IMR-90 (cell line): ENCODE data around the gene MOV10. TPM values are rescaled to one million over a fixed set of nuclear protein-coding genes. Genes with fewer than 3 reads are reported as not detected.

Source experiments
- ATAC-seq: fragments of 200-7000 bp; cut with Tn5 transposase; 2 replicates; pipeline ENCODE4 v1.9.1; 2020; ENCODE audit warnings: low read depth, mild to moderate bottlenecking, moderate library complexity
- BruUV-seq: library from RNA; stranded (reverse); fragments of 400-500 nt; replicated peaks from 2 replicates; lab custom pipeline; 2021; lab: Mats Ljungman, UMichigan
- CTCF ChIA-PET: fragments of 300-600 bp; formaldehyde crosslinking; extraction: SDS; loops from one replicate; lab custom pipeline; 2021; ENCODE audit warnings: antibody characterized with exemption; lab: Yijun Ruan, JAX
- POLR2A ChIA-PET: fragments of 300-600 bp; sonication (Branson Sonifier 250); formaldehyde crosslinking; loops from one replicate; lab custom pipeline; 2022; ENCODE audit warnings: antibody characterized with exemption; ENCODE audit not compliant: unreplicated experiment; lab: Charles Lee
- DNase-seq: peaks from one replicate; pipeline ENCODE4 v3.0.0; 2013
- H2AFZ ChIP-seq: replicated peaks from 2 replicates; pipeline ENCODE3; 2013; ENCODE audit warnings: low read length, mild to moderate bottlenecking; ENCODE audit not compliant: poor library complexity
- H2AK5ac ChIP-seq: 2 replicates; pipeline ENCODE4 v1.6.1; 2013; ENCODE audit warnings: low read depth, low read length, inconsistent platforms
- H2AK9ac ChIP-seq: replicated peaks from 2 replicates; pipeline ENCODE3; 2013; ENCODE audit warnings: mild to moderate bottlenecking, low read depth, low read length, moderate library complexity; ENCODE audit not compliant: poor library complexity
- H2BK120ac ChIP-seq: 2 replicates; pipeline ENCODE4 v1.6.1; 2013; ENCODE audit warnings: low read depth, low read length, inconsistent platforms
- H2BK15ac ChIP-seq: 3 replicates; pipeline ENCODE4 v1.6.1; 2013; ENCODE audit warnings: low read depth, low read length, inconsistent platforms
- H2BK20ac ChIP-seq: 2 replicates; pipeline ENCODE4 v1.6.1; 2013; ENCODE audit warnings: low read depth, mild to moderate bottlenecking, inconsistent platforms, low read length, moderate library complexity
- H2BK5ac ChIP-seq: 2 replicates; pipeline ENCODE4 v1.6.1; 2013; ENCODE audit warnings: mild to moderate bottlenecking, low read depth, low read length, inconsistent platforms; ENCODE audit not compliant: poor library complexity, severe bottlenecking
- H3K14ac ChIP-seq: replicated peaks from 2 replicates; pipeline ENCODE4 v1.6.1; 2013; ENCODE audit warnings: low read depth, low read length, inconsistent platforms
- H3K18ac ChIP-seq: 2 replicates; pipeline ENCODE4 v1.6.1; 2013; ENCODE audit warnings: low read depth, low read length, control low read depth
- H3K23ac ChIP-seq: 2 replicates; pipeline ENCODE4 v1.6.1; 2013; ENCODE audit warnings: low read depth, low read length, inconsistent platforms
- H3K27ac ChIP-seq: 2 replicates; pipeline ENCODE4 v1.5.1; 2013; ENCODE audit warnings: mild to moderate bottlenecking, control low read depth, low read length; ENCODE audit not compliant: insufficient read depth
- H3K27me3 ChIP-seq: 2 replicates; pipeline ENCODE4 v1.6.1; 2013; ENCODE audit warnings: low read length; ENCODE audit not compliant: control insufficient read depth, insufficient read depth
- H3K36me3 ChIP-seq: 2 replicates; pipeline ENCODE4 v1.6.1; 2013; ENCODE audit warnings: low read length, mixed read lengths; ENCODE audit not compliant: control insufficient read depth, insufficient read depth
- H3K4ac ChIP-seq: 2 replicates; pipeline ENCODE4 v1.6.1; 2013; ENCODE audit warnings: low read depth, low read length, inconsistent platforms
- H3K4me1 ChIP-seq: 2 replicates; pipeline ENCODE4 v1.6.1; 2013; ENCODE audit warnings: low read length, mixed read lengths; ENCODE audit not compliant: control insufficient read depth, insufficient read depth
- H3K4me2 ChIP-seq: 2 replicates; pipeline ENCODE4 v1.6.1; 2013; ENCODE audit warnings: low read depth, mild to moderate bottlenecking, control low read depth, low read length, moderate library complexity
- H3K4me3 ChIP-seq: 2 replicates; pipeline ENCODE4 v1.5.1; 2013; ENCODE audit warnings: low read depth, mild to moderate bottlenecking, control low read depth, low read length, moderate library complexity; ENCODE audit not compliant: insufficient read depth
- H3K56ac ChIP-seq: 2 replicates; pipeline ENCODE4 v1.6.1; 2013; ENCODE audit warnings: low read length, inconsistent platforms; ENCODE audit not compliant: insufficient read depth; ENCODE audit errors: extremely low read depth
- H3K79me1 ChIP-seq, 2 experiments: 2 replicates each; pipeline ENCODE4 v1.6.1; 2013; ENCODE audit warnings: low read length in 2 of 2, inconsistent platforms in 1 of 2, low read depth in 1 of 2
- H3K9ac ChIP-seq: 2 replicates; pipeline ENCODE4 v1.6.1; 2013; ENCODE audit warnings: low read depth, low read length, control low read depth
- H3K9me1 ChIP-seq: 2 replicates; pipeline ENCODE4 v1.6.1; 2013; ENCODE audit warnings: low read length, inconsistent platforms; ENCODE audit not compliant: insufficient read depth
- H3K9me3 ChIP-seq: 2 replicates; pipeline ENCODE4 v1.6.1; 2013; ENCODE audit warnings: low read length; ENCODE audit not compliant: control insufficient read depth, insufficient read depth
- H4K20me1 ChIP-seq: 2 replicates; pipeline ENCODE4 v1.6.1; 2013; ENCODE audit warnings: low read length, inconsistent platforms; ENCODE audit not compliant: insufficient read depth
- H4K5ac ChIP-seq: 2 replicates; pipeline ENCODE4 v1.6.1; 2013; ENCODE audit warnings: mild to moderate bottlenecking, low read depth, low read length, control low read depth
- H4K8ac ChIP-seq, 2 experiments: 2 replicates each; pipeline ENCODE4 v1.6.1; 2013; ENCODE audit warnings: low read depth in 2 of 2, low read length in 2 of 2, control low read depth in 1 of 2, inconsistent platforms in 1 of 2
- H4K91ac ChIP-seq: 2 replicates; pipeline ENCODE4 v1.6.1; 2013; ENCODE audit warnings: low read depth, low read length, inconsistent platforms; ENCODE audit not compliant: insufficient read depth
- BHLHE40 ChIP-seq: fragments of 150-350 bp; IDR thresholded peaks from 2 replicates; pipeline ENCODE4 v1.6.1; 2016; ENCODE audit warnings: mild to moderate bottlenecking, low read depth, low read length
- CEBPB ChIP-seq: IDR thresholded peaks from 2 replicates; pipeline ENCODE4 v1.6.1; 2012; ENCODE audit warnings: low read depth, low read length, improper control_type of control experiment
- CHD1 ChIP-seq: IDR thresholded peaks from 2 replicates; pipeline ENCODE4 v1.6.1; 2012; ENCODE audit warnings: low read depth, low read length, improper control_type of control experiment
- CTCF ChIP-seq: conservative IDR thresholded peaks from 2 replicates; pipeline ENCODE4 v1.5.1; 2012; ENCODE audit warnings: mild to moderate bottlenecking, low read depth, low read length, improper control_type of control experiment
- ELK1 ChIP-seq: fragments of 150-350 bp; IDR thresholded peaks from 2 replicates; pipeline ENCODE4 v1.6.1; 2016; ENCODE audit warnings: low read depth, mild to moderate bottlenecking, low read length, moderate library complexity, borderline replicate concordance
- RAD21 ChIP-seq: IDR thresholded peaks from 2 replicates; pipeline ENCODE4 v1.6.1; 2012; ENCODE audit warnings: low read length, improper control_type of control experiment
- RFX5 ChIP-seq: IDR thresholded peaks from 2 replicates; pipeline ENCODE4 v1.8.0; 2012; ENCODE audit warnings: low read depth, mild to moderate bottlenecking, low read length, moderate library complexity
- WGBS, 2 experiments: methylation state at CpG; one replicate each; pipeline versions ENCODE4 v1.1.5 to v1.1.7; 2013; ENCODE audit warnings: missing lambda C conversion rate in 2 of 2; ENCODE audit not compliant: insufficient read length in 1 of 2; ENCODE audit errors: extremely low coverage in 2 of 2; 5-methylcytosine and 5-hydroxymethylcytosine counted together
- dilution Hi-C: fragments of 300-500 bp; cut with HindIII; formaldehyde crosslinking; loops from one replicate; pipeline ENCODE4 v1.14.3; 2018; ENCODE audit warnings: low sequenced_read_pairs; ENCODE audit not compliant: unreplicated experiment
- in situ Hi-C: fragments of 300-500 bp; cut with MboI; formaldehyde crosslinking; loops from 3 replicates; pipeline ENCODE4 v1.14.3; 2019; ENCODE audit warnings: low sequenced_read_pairs, inconsistent platforms, mixed read lengths
- intact Hi-C: fragments of 100-400 bp; cut with micrococcal nuclease; formaldehyde crosslinking; loops from 2 replicates; pipeline ENCODE4 v1.10.0; 2022
- polyA plus RNA-seq, 3 experiments: library from polyadenylated mRNA; depleted of rRNA; stranded (reverse); fragments of >200 nt; gene quantifications; 2 replicates each; pipeline ENCODE4 v1.2.3, GENCODE V29; 2012; ENCODE audit warnings: low replicate concordance in 1 of 3
- total RNA-seq: library from RNA; depleted of rRNA; stranded (reverse); fragments of >200 nt; gene quantifications from 2 replicates; pipeline ENCODE4 v1.2.3, GENCODE V29; 2012

MOV10 gene
- total and polyA plus RNA-seq, 2 of the 4 experiments (the other 2 are of a cell fraction), result 36.7 to 103 TPM

- DNase-seq, result no peak
- Histone ChIP-seq H2BK15ac (no peak overlapping the region), H3K23ac (peak overlapping the region; percentile 91; the same call in 1 of the 2 replicates), H4K8ac (no peak overlapping the region), H2AFZ (no peak overlapping the region), H3K18ac (no peak overlapping the region), H3K14ac (no peak overlapping the region), H3K56ac (no peak overlapping the region), H2BK20ac (no peak overlapping the region), H3K4me3 (no peak overlapping the region), H3K79me1 (peaks cover 32 to 66% of the 10 kb centered on the region in 2 experiments), H4K5ac (no peak overlapping the region), H2AK5ac (no peak overlapping the region), H3K9me1 (no peaks in the 10 kb centered on the region), H2BK5ac (no peak overlapping the region), H4K91ac (no peak overlapping the region), H3K4me2 (no peak overlapping the region), H2AK9ac (no peak overlapping the region), H3K27ac (no peak overlapping the region), H3K4ac (no peak overlapping the region), H3K4me1 (peaks cover 2% of the 10 kb centered on the region; the same call in 1 of the 2 replicates), H3K9me3 (no peaks in the 10 kb centered on the region), H2BK120ac (no peak overlapping the region), H3K9ac (no peak overlapping the region), H3K27me3 (no peaks in the 10 kb centered on the region), H3K36me3 (no peaks in the 10 kb centered on the region; the same call in 1 of the 2 replicates), H4K20me1 (no peaks in the 10 kb centered on the region; the same call in 1 of the 2 replicates)
- WGBS, 2 experiments, result 100% methylated on average over 1 of the region's 3 CpGs; no CpG with 5 or more reads in 1 of the 2 experiments
- BruUV-seq, result no TSS peak
- in situ Hi-C loops, result no loop called here
- no peak for ATAC-seq
- intact Hi-C loops, result no loop called here
- no peak for TF ChIP-seq CHD1
- TF ChIP-seq RFX5, result no peak
- TF ChIP-seq BHLHE40, result no peak
- TF ChIP-seq ELK1, result no peak
- TF ChIP-seq RAD21, result no peak
- no peak for TF ChIP-seq CEBPB
- TF ChIP-seq CTCF, result no peak
- dilution Hi-C loops, result no loop called here
- POLR2A ChIA-PET, result no interaction called here
- CTCF ChIA-PET, result no interaction called here
Measured at GRCh38 chr1:112676543-112676942, 2.1 kb downstream of the MOV10 start.
